Activated CD4-positive, CD25-positive, alpha-beta regulatory T cell treated with anti-CD3 and anti-CD28 coated beads, Interleukin-2, amount 50 U/mL, for 72 hours (primary cell): Measurements from ENCODE around the gene SAMD4A.

Source experiments
- DNase-seq: peaks from one replicate; pipeline ENCODE4 v3.0.0; 2021

The SAMD4A gene

GRCh38 chr14:54565785-54566409, 1.0 kb upstream of the SAMD4A start:
- DNase-seq: peak; percentile 76

DNA sequence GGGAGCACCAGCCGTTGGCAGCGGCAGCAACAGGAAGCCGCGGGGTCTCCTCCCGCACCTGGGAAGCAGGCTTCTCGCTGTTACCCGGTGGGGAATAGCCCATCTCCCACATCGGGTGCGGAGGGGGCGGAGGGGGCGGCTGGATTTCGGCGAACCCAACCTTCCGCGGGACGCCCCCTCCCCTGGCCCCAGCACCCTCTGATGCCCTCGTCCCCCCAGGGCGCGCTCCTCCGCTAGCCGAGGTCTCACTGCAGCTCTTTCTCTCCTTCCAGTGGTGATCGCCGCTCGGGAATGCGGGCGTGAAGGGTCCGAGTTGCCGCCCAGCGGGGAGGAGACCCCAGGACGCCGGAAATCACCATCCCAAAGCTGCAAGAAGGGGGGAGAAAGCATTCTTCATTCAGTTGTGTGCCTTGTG, 303 bp downstream of the SAMD4A start:
- DNase-seq: peak; percentile 43

GRCh38 chr14:54567639-54568561, 972 bp downstream of the SAMD4A start:
- peak; percentile 53 for DNase-seq

- DNase-seq: no peak
Observed at GRCh38 chr14:54568821-54569595, 2.1 kb downstream of the SAMD4A start.

DNA sequence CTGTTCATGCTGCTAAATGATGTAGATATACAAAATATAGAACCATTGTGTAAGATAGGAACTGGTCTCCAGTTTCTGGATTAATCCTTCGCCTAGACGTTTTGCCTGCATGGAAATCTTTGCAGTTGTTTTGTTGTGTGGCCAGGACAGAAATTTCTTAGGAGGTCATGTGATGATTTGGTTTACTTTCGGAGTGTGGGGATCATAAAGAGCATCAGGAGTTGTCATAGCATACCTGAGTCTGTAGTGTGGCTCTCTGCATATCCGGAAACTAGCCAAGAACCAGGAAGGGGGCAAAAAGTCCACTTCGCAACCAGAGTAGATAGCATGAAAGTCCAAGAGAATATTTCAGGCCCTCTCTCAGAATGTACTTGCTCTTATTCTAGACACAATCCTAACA, 3.1 kb downstream of the SAMD4A start:
- DNase-seq: no peak

GRCh38 chr14:54570631-54571415, 3.9 kb downstream of the SAMD4A start:
- no peak for DNase-seq

- no peak for DNase-seq
Observed at GRCh38 chr14:54572316-54572715, 5.4 kb downstream of the SAMD4A start.

DNA sequence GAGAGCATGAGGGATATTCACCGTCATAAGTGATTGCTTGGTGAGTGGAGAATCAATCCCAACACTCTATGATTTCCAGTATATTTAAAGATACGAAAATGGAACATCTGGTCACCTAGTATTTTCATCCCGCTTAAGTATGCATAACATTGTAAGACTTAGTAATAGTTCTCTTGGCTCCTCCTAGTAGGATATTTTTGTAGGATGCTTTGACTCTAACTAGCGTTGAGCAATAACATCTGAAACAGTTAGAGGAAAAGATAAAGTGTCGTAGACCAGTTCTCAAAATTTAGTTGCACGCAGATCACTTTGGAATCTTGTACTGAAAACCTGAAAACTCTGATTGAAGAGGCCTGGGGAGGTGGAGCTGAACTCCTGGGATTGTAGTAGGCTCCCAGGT, 7.6 kb downstream of the SAMD4A start:
- no peak for DNase-seq

DNA sequence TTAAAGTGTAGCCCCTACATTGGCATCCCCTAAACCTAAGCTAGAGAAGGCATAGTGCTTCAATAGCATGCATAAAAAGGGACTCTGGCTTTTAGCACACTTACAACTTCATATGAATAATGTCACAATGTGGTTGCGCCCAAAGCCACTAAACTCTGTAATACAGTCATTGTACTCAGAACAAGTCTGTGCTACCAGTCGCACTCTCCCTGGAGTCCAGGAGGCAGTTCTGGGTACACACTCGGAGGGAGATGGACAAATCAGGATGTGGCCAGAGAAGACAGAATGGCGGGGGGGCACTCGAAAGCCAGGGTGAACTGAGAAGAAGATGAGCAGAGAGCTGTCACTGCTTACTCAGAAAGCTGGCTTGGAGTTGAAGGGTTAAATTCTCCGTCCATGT, 10.6 kb downstream of the SAMD4A start:
- no peak for DNase-seq

- no peak for DNase-seq
Observed at GRCh38 chr14:54577977-54578376, 11.0 kb downstream of the SAMD4A start.

GRCh38 chr14:54579621-54580020, 12.7 kb downstream of the SAMD4A start:
- no peak for DNase-seq

- no peak for DNase-seq
Observed at GRCh38 chr14:54580933-54581332, 14.0 kb downstream of the SAMD4A start.

DNA sequence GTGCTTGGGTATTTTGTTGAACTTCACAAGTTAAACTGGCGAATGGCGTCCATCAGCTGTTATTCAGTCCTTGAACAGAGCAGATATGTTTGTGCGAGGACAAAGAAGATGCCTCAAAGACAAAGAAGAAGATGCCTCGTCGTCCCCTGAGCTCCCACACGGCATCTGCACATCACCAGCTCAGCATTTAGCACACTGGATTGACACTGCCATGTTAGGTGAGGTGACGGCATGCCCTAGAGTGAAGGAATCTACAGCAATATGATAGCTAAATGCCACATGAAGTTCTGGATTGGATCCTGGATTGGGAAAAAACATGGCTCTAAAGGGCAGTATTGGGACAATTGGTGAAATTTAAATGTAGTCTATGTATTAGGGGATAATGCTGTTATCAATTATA, 15.4 kb downstream of the SAMD4A start:
- no peak for DNase-seq

- DNase-seq: no peak
Observed at GRCh38 chr14:54584097-54584496, 17.2 kb downstream of the SAMD4A start.

- DNase-seq: no peak
Observed at GRCh38 chr14:54585214-54585613, 18.3 kb downstream of the SAMD4A start.

GRCh38 chr14:54589076-54589475, 22.1 kb downstream of the SAMD4A start:
- DNase-seq: no peak

DNA sequence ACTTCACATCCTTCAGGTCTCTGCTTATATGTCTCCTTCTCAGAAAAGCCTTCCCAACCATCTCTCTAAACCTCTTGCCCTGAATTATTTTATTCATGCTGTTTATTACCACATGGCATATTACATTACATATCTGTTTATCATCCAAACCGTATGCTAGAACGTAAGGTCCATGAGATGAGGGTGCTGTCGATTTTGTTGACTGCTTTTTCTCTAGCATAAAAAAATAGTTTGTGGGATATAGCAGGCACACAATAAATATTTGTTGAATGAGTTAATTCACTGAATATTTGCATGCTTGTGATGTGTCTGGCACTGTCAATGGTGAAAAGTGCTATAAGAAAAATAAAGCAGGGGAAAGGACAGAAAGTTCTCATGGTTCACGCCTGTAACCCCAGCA, 22.9 kb downstream of the SAMD4A start:
- DNase-seq: no peak

GRCh38 chr14:54590481-54590880, 23.6 kb downstream of the SAMD4A start:
- DNase-seq: no peak

DNA sequence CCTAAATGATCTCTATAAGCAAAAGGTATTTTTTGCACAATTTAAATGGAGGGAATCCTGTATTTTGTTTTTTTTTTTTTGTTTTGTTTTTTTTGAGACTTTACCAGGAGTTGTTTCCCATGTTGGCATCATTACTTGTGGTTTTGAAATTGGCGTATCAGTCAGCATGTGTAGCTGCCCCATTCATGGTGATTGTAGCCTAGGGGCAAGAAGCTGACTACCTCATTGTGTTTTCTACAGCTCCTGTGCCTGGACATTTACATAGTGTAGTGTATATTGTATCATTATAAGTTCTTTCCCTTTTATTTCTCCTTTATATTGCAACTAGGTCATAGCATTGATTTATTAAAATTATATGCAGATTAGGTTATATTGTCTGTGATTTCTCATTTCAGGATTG, 24.5 kb downstream of the SAMD4A start:
- no peak for DNase-seq

DNA sequence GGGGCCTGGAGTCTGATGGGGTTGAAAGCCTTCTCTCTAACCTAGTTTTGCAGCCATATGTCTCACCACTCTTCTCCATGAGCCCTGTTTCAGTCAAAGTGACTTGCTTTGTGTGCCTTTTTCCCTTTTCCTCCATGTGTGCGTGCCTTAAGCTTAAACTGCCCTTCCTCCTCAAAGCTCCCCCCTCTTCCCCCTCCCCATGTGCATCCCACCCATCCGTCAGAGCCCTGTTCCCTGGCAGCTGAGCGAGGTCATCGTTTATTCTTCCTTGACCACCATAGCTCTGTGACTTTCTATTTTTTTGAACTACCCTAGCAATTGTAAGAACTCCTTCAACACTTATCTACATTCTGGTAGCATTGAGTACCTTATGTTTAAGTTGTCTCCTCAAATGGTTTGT, 24.9 kb downstream of the SAMD4A start:
- DNase-seq: no peak

- no peak for DNase-seq
Observed at GRCh38 chr14:54593860-54594259, 26.9 kb downstream of the SAMD4A start.

DNA sequence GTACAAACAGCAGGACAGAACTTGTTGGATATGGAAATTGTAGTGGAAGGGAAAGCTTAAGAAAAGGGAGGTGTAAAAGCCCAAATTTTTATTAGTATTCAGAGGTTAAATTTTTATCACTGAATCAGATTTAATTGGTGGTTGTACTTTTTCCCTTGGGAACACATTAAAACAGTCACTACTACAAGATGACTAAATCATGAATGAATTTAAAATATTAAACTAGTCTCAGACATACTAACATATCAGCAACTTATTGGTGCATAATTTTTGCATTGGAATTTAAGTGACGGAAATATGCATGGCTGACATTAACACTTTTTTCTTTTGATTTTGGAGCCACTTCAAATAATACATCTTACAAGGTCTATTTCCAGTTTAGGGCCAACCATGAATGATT, 27.6 kb downstream of the SAMD4A start:
- DNase-seq: no peak
